ENCODE data around the gene ZNF496.

ZNF496 gene

DNA sequence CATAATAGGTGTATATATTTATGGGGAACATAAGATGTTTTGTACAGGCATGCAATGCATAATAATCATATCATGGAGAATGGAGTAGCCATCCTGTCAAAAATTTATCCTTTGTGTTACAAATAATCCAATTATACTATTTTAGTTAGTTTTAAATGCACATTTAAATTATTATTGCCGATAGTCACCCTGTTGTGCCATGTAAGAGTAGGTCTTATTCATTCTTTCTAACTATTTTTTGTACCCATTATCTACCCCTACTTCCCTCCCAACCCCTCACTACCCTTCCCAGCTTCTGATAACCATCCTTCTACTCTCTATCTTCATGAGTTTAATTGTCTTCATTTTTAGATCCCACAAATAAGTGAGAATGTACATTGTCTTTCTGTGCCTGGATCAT lies 84.1 kb downstream of the ZNF496 start:
- TF ChIP-seq POLR2AphosphoS5 (IDR thresholded peaks at IDR 0.05; ENCODE audit: low read depth, low read length), result no peak
- no peak for TF ChIP-seq SIN3A (IDR thresholded peaks at IDR 0.05; ENCODE audit: borderline replicate concordance, insufficient read depth, low read length)
- no peak for TF ChIP-seq TAF1 (IDR thresholded peaks at IDR 0.05; ENCODE audit: borderline replicate concordance, insufficient read depth, low read length)
- TF ChIP-seq FOXP2 (optimal IDR thresholded peaks at IDR 0.05; ENCODE audit: borderline replicate concordance, extremely low read depth, extremely low read length, insufficient read depth), result no peak
- TF ChIP-seq, protein P1, sequence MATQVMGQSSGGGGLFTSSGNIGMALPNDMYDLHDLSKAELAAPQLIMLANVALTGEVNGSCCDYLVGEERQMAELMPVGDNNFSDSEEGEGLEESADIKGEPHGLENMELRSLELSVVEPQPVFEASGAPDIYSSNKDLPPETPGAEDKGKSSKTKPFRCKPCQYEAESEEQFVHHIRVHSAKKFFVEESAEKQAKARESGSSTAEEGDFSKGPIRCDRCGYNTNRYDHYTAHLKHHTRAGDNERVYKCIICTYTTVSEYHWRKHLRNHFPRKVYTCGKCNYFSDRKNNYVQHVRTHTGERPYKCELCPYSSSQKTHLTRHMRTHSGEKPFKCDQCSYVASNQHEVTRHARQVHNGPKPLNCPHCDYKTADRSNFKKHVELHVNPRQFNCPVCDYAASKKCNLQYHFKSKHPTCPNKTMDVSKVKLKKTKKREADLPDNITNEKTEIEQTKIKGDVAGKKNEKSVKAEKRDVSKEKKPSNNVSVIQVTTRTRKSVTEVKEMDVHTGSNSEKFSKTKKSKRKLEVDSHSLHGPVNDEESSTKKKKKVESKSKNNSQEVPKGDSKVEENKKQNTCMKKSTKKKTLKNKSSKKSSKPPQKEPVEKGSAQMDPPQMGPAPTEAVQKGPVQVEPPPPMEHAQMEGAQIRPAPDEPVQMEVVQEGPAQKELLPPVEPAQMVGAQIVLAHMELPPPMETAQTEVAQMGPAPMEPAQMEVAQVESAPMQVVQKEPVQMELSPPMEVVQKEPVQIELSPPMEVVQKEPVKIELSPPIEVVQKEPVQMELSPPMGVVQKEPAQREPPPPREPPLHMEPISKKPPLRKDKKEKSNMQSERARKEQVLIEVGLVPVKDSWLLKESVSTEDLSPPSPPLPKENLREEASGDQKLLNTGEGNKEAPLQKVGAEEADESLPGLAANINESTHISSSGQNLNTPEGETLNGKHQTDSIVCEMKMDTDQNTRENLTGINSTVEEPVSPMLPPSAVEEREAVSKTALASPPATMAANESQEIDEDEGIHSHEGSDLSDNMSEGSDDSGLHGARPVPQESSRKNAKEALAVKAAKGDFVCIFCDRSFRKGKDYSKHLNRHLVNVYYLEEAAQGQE (IDR thresholded peaks at IDR 0.05; ENCODE audit: insufficient read depth in 1 of 2, low read depth in 2 of 2, low read length in 2 of 2), result no peak
